HepG2 (cell line): ENCODE data around the gene SRGAP3. TPM values are rescaled to one million over a fixed set of nuclear protein-coding genes. Genes with fewer than 3 reads are reported as not detected.

ENCODE experiments used
- ATAC-seq: fragments of 200-7000 bp; cut with Tn5 transposase; 3 replicates; pipeline ENCODE4 v1.9.1; 2020; ENCODE audit warnings: mild to moderate bottlenecking, moderate library complexity
- BruUV-seq: library from RNA; stranded (reverse); fragments of 400-500 nt; replicated peaks from 2 replicates; lab custom pipeline; 2021; lab: Mats Ljungman, UMichigan
- CTCF ChIA-PET: fragments of 300-600 bp; formaldehyde crosslinking; extraction: SDS; loops from one replicate; lab custom pipeline; 2021; ENCODE audit warnings: low total read pairs, inconsistent platforms, low intra/inter-chr PET ratio; lab: Yijun Ruan, JAX
- POLR2A ChIA-PET: fragments of 350-600 bp; sonication (Branson Sonifier 250); formaldehyde crosslinking; loops from one replicate; lab custom pipeline; 2020; ENCODE audit warnings: antibody characterized with exemption, inconsistent platforms; lab: Yijun Ruan, JAX
- DNase-seq: peaks from one replicate; pipeline ENCODE4 v3.0.0-alpha.2; 2015; ENCODE audit warnings: low spot score
- FAIRE-seq: peaks from 3 replicates; lab custom pipeline; 2011; peaks lifted over from hg19 to GRCh38; lab: Jason Lieb, UNC
- H2AFZ ChIP-seq: one replicate; pipeline ENCODE4 v1.6.1; 2011; ENCODE audit warnings: low read length, inconsistent platforms
- H3K27ac ChIP-seq: fragments of 300-600 bp; 3 replicates; pipeline ENCODE4 v1.8.0; 2011; ENCODE audit warnings: mixed run types, mild to moderate bottlenecking, mixed read lengths, low read length, inconsistent platforms; ENCODE audit not compliant: insufficient read depth; ENCODE audit errors: extremely low read length
- H3K27me3 ChIP-seq, 2 experiments: fragments of 200-600 bp in 1 of 2; 2 replicates in 1 of 2; 3 replicates in 1 of 2; pipeline versions ENCODE4 v1.6.0 to v1.8.0; 2011; ENCODE audit warnings: low read length in 2 of 2, mild to moderate bottlenecking in 2 of 2, moderate library complexity in 2 of 2, inconsistent platforms in 1 of 2; ENCODE audit not compliant: insufficient read depth in 2 of 2, control insufficient read depth in 1 of 2
- H3K36me3 ChIP-seq, 2 experiments: fragments of 200-600 bp in 1 of 2; replicated peaks in 1 of 2; 2 replicates in 1 of 2; 3 replicates in 1 of 2; pipeline versions ENCODE4 v1.5.1 to v1.8.0; 2011; ENCODE audit warnings: low read length in 2 of 2, inconsistent platforms in 1 of 2; ENCODE audit not compliant: insufficient read depth in 2 of 2, control insufficient read depth in 1 of 2
- H3K4me1 ChIP-seq: 2 replicates; pipeline ENCODE4 v1.5.1; 2012; ENCODE audit warnings: low read length, inconsistent platforms; ENCODE audit not compliant: insufficient read depth
- H3K4me2 ChIP-seq: 2 replicates; pipeline ENCODE4 v1.6.0; 2011; ENCODE audit warnings: low read depth, low read length, inconsistent platforms
- H3K4me3 ChIP-seq, 3 experiments: fragments of 200-600 bp in 1 of 3; sonication (generic), shearing (Covaris generic) in 1 of 3; replicated peaks in 1 of 3; 2 replicates each; pipeline ENCODE4 v1.5.1; 2011 to 2016; ENCODE audit warnings: low read length in 3 of 3, inconsistent platforms in 2 of 3, low read depth in 2 of 3, mild to moderate bottlenecking in 2 of 3, control low read depth in 1 of 3, mixed read lengths in 1 of 3; ENCODE audit not compliant: insufficient read depth in 1 of 3
- H3K79me2 ChIP-seq: one replicate; pipeline ENCODE4 v1.6.1; 2011; ENCODE audit warnings: low read length, inconsistent platforms; ENCODE audit not compliant: insufficient read depth
- H3K9ac ChIP-seq: 2 replicates; pipeline ENCODE4 v1.6.0; 2011; ENCODE audit warnings: mild to moderate bottlenecking, low read depth, low read length, inconsistent platforms; ENCODE audit not compliant: insufficient read depth
- H3K9me3 ChIP-seq: 2 replicates; pipeline ENCODE4 v1.5.1; 2012; ENCODE audit warnings: mild to moderate bottlenecking, low read length
- H4K20me1 ChIP-seq: 2 replicates; pipeline ENCODE4 v1.6.0; 2011; ENCODE audit warnings: inconsistent platforms, mild to moderate bottlenecking, low read length, moderate library complexity; ENCODE audit not compliant: insufficient read depth
- EEA1 ChIP-seq: sonication (generic); formaldehyde crosslinking; IDR thresholded peaks from 2 replicates; pipeline ENCODE4 v1.5.1; 2020; ENCODE audit warnings: mild to moderate bottlenecking, missing genetic modification reagents, borderline replicate concordance
- ELF1 ChIP-seq: sonication (generic); formaldehyde crosslinking; IDR thresholded peaks from 2 replicates; pipeline ENCODE4 v1.4.0; 2020; ENCODE audit warnings: missing genetic modification reagents
- FOXC1 ChIP-seq: sonication (generic); formaldehyde crosslinking; IDR thresholded peaks from 2 replicates; pipeline ENCODE4 v1.8.0; 2022; ENCODE audit warnings: mild to moderate bottlenecking, missing genetic modification reagents, borderline replicate concordance
- HNF4A ChIP-seq: sonication (generic); formaldehyde crosslinking; IDR thresholded peaks from 2 replicates; pipeline ENCODE4 v1.4.0; 2020; ENCODE audit warnings: missing genetic modification reagents
- KLF11 ChIP-seq: IDR thresholded peaks from 2 replicates; pipeline ENCODE4 v1.6.1; 2016; ENCODE audit warnings: missing compliant biosample characterization
- PCBP1 ChIP-seq: fragments of 200-400 bp; formaldehyde crosslinking; IDR thresholded peaks from 2 replicates; pipeline ENCODE4 v1.6.1; 2017; ENCODE audit warnings: mild to moderate bottlenecking, low read depth, low read length, borderline replicate concordance
- POLR2AphosphoS5 ChIP-seq: IDR thresholded peaks from 2 replicates; pipeline ENCODE4 v1.6.1; 2012; ENCODE audit warnings: low read depth, low read length
- PRPF4 ChIP-seq: fragments of 200-400 bp; formaldehyde crosslinking; IDR thresholded peaks from 2 replicates; pipeline ENCODE4 v1.6.1; 2016; ENCODE audit warnings: low read length, low read depth; ENCODE audit not compliant: poor library complexity, severe bottlenecking
- STAG1 ChIP-seq: sonication (generic); formaldehyde crosslinking; IDR thresholded peaks from 2 replicates; pipeline ENCODE4 v1.4.0; 2020; ENCODE audit warnings: missing genetic modification reagents
- ZNF138 ChIP-seq: sonication (generic); formaldehyde crosslinking; IDR thresholded peaks from 2 replicates; pipeline ENCODE4 v1.5.0; 2020; ENCODE audit warnings: mild to moderate bottlenecking, low read depth, missing genetic modification reagents
- ZNF501 ChIP-seq: sonication (generic); formaldehyde crosslinking; IDR thresholded peaks from 2 replicates; pipeline ENCODE4 v1.5.1; 2020; ENCODE audit warnings: mild to moderate bottlenecking, moderate library complexity, missing genetic modification reagents
- ZNF703 ChIP-seq: sonication (generic); formaldehyde crosslinking; IDR thresholded peaks from 2 replicates; pipeline ENCODE4 v1.5.1; 2020; ENCODE audit warnings: missing genetic modification reagents, mild to moderate bottlenecking, moderate library complexity, borderline replicate concordance
- WGBS: methylation state at CpG from one replicate; pipeline ENCODE4 v1.1.6; 2017; ENCODE audit warnings: low lambda C conversion rate; 5-methylcytosine and 5-hydroxymethylcytosine counted together
- in situ Hi-C: cut with HindIII; loops from 2 replicates; pipeline ENCODE4 v1.10.0; 2017; ENCODE audit warnings: low pct_unique_long_range_greater_than_20kb; ENCODE audit not compliant: extremely low pct_ligation_motif_present
- intact Hi-C: fragments of 100-400 bp; cut with micrococcal nuclease; formaldehyde crosslinking; loops from one replicate; pipeline ENCODE4 v1.10.0; 2022; ENCODE audit not compliant: unreplicated experiment
- polyA plus RNA-seq, 8 experiments: library from polyadenylated mRNA; depleted of rRNA in 3 of 8; stranded (reverse) in 7 of 8; unstranded in 1 of 8; fragments of >200 nt; fragmentation: Illumina TruSeq in 4 of 8; extraction: Trizol in 4 of 8; gene quantifications; 2 replicates each; pipeline versions ENCODE4 v1.2.1 to v1.2.3, GENCODE V29; 2011 to 2016; ENCODE audit warnings: low read depth in 4 of 8, missing spikeins in 1 of 8, mixed read lengths in 1 of 8; ENCODE audit not compliant: insufficient read depth in 1 of 8
- total RNA-seq, 5 experiments: library from RNA; depleted of rRNA; stranded (reverse); fragments of >200 nt; fragmentation: Illumina TruSeq; extraction: Trizol; gene quantifications; 2 replicates each; pipeline ENCODE4 v1.2.3, GENCODE V29; 2016; ENCODE audit warnings: low read depth in 1 of 5
- TF ChIP-seq, protein P1 (sequence below): sonication (generic); formaldehyde crosslinking; IDR thresholded peaks from 2 replicates; pipeline ENCODE4 v1.4.0; 2020; ENCODE audit warnings: missing genetic modification reagents, borderline replicate concordance
- TF ChIP-seq, protein P2 (sequence below): sonication (generic); formaldehyde crosslinking; IDR thresholded peaks from 2 replicates; pipeline ENCODE4 v1.4.0; 2020; ENCODE audit warnings: mild to moderate bottlenecking, missing genetic modification reagents

Gene SRGAP3
- total and polyA plus RNA-seq, 2 of the 13 experiments (the other 11 are each of a cell fraction or from before 2014, with no cell fraction given): 1.2 to 1.4 TPM

DNA sequence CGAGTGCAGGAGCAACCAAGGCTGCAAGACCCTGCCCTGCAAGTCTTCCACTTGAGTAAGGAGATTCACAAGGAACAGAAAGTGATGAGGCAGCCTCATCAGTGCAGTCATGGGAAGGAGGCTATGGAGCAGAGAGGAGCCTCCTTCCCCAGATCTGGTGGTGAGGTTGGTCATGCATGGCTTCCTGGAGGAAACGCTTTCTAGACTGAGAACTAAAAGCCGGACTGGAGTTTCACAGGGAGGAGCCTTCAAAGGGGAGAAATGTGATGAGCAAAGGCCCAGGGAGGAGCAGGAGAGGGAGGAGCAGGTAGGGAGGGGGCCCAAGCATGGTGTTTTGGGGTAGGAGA lies 139.9 kb downstream of the SRGAP3 start:
- intact Hi-C loops (no loop called here), in situ Hi-C loops (no loop called here)
- peaks cover 0 to 6% of the 10 kb centered on the region in 2 experiments; a peak in 1 of 5 replicates for H3K27me3 ChIP-seq
- 81% methylated on average over 3 of the region's 3 CpGs for WGBS
- H3K4me1 ChIP-seq: no peaks in the 10 kb centered on the region
- no peak overlapping the region for H3K9ac ChIP-seq
- H3K36me3 ChIP-seq: no peaks in the 10 kb centered on the region
- H3K27ac ChIP-seq: no peak overlapping the region
- no peak overlapping the region for H3K4me3 ChIP-seq
- no peak overlapping the region for H3K4me2 ChIP-seq
- no peak for DNase-seq
- H3K79me2 ChIP-seq: no peaks in the 10 kb centered on the region
- no peak for TF ChIP-seq ZNF501 (CRISPR knock-in tag)
- TF ChIP-seq, protein P1, sequence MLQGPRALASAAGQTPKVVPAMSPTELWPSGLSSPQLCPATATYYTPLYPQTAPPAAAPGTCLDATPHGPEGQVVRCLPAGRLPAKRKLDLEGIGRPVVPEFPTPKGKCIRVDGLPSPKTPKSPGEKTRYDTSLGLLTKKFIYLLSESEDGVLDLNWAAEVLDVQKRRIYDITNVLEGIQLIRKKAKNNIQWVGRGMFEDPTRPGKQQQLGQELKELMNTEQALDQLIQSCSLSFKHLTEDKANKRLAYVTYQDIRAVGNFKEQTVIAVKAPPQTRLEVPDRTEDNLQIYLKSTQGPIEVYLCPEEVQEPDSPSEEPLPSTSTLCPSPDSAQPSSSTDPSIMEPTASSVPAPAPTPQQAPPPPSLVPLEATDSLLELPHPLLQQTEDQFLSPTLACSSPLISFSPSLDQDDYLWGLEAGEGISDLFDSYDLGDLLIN (CRISPR knock-in tag): no peak
- no peak for TF ChIP-seq STAG1 (CRISPR knock-in tag)
- TF ChIP-seq POLR2AphosphoS5: no peak
- TF ChIP-seq ZNF703 (CRISPR knock-in tag): no peak
- no peak for TF ChIP-seq EEA1 (CRISPR knock-in tag)
- no peak for TF ChIP-seq PCBP1
- no peak for TF ChIP-seq PRPF4
- TF ChIP-seq ZNF138 (CRISPR knock-in tag): no peak
- TF ChIP-seq FOXC1 (CRISPR knock-in tag): no peak
- TF ChIP-seq ELF1 (CRISPR knock-in tag): no peak
- TF ChIP-seq KLF11 (CRISPR knock-in tag): no peak
- TF ChIP-seq HNF4A (CRISPR knock-in tag): no peak
- TF ChIP-seq, protein P2, sequence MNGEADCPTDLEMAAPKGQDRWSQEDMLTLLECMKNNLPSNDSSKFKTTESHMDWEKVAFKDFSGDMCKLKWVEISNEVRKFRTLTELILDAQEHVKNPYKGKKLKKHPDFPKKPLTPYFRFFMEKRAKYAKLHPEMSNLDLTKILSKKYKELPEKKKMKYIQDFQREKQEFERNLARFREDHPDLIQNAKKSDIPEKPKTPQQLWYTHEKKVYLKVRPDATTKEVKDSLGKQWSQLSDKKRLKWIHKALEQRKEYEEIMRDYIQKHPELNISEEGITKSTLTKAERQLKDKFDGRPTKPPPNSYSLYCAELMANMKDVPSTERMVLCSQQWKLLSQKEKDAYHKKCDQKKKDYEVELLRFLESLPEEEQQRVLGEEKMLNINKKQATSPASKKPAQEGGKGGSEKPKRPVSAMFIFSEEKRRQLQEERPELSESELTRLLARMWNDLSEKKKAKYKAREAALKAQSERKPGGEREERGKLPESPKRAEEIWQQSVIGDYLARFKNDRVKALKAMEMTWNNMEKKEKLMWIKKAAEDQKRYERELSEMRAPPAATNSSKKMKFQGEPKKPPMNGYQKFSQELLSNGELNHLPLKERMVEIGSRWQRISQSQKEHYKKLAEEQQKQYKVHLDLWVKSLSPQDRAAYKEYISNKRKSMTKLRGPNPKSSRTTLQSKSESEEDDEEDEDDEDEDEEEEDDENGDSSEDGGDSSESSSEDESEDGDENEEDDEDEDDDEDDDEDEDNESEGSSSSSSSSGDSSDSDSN (CRISPR knock-in tag): no peak
- POLR2A ChIA-PET: no interaction called here
- ATAC-seq: no peak
- H2AFZ ChIP-seq: no peak overlapping the region
- CTCF ChIA-PET: no interaction called here
- BruUV-seq: no TSS peak
- H4K20me1 ChIP-seq: no peaks in the 10 kb centered on the region
- H3K9me3 ChIP-seq: no peaks in the 10 kb centered on the region
- no peak for FAIRE-seq
